CD4-positive, alpha-beta T cell treated with Interferon alpha-2 for 1 hour (primary cell): ENCODE data around the gene EDARADD.

Experiments
- DNase-seq, 2 donors: peaks; one replicate each; pipeline ENCODE4 v3.0.0-alpha.2; 2020 to 2022

The EDARADD gene

DNA sequence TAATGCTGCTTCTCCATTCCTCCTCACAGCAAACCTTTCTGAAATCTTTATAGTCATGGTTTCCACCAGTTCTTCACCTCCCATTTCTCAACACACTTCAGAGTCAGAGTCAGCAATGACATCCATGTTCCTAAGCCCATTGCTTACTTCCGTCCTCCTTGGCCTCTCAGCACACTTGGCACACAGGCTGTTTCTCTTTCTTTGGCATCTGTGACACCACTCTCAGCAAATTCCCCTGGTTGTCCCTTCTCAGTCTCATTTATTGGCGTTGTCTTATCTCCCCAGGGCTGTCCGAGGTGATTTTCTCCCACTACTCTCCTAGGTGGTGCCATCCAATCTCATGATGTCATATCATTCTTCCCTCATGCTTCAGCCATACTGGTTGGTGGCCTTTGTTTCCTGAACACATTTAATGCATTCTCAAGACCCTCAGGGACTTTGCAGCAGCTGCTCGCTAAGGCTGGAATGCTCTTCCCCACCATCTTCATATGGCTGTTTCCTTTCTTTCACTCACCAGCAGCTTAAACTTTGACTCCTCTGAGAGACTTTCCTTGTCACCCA, 126.4 kb downstream of the EDARADD start:
- DNase-seq = no peak

DNA sequence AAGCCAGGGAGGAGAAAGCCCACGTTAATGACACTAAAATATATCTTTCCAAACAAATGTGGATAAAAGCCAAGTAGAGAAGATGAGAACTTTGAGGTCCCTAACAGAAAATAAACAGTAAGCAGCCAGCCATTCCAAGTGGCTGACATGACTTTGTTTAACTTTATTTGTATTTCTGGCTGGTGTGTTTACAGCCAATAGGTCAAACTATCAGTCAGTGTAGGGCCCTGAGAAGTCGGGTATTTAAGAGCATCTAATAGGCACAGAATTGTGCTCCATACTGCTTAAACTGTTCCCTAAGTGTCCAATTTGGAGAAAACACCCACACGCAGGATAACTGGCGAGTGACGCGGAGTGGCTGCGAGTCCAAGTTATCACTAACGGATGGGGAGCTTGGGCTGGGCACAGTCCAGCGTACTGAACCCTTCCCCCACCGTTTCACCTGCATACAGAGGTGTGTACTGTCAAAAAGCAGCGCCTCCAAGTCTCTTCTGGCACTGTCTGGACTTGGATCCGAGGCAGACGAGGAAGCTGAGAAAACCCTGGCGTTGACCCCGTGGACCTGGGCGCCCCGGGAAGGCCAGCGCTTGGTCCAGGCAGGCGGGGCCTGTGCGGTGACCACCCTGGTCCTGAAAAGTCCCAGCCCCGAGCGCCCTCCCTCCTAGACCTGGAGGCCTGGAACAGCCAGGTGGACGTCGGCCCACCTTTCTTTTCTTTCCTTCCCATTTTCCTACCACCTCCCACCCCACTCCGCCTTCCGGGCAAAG, 129.0 kb downstream of the EDARADD start:
- peak in 1 of 2 donors; percentile 15 for DNase-seq

- peak; percentile 87 to 89 for DNase-seq
Observed at GRCh38 chr1:236523704-236524141, 129.6 kb downstream of the EDARADD start, which contains the start of gene LGALS8. Gene LGALS8 (plus strand): TSS chr1:236523982. CDS start chr1:236526071, 2,089 bp downstream.

GRCh38 chr1:236524142-236524894, 130.2 kb downstream of the EDARADD start:
- DNase-seq = peak; percentile 79 to 85

DNA sequence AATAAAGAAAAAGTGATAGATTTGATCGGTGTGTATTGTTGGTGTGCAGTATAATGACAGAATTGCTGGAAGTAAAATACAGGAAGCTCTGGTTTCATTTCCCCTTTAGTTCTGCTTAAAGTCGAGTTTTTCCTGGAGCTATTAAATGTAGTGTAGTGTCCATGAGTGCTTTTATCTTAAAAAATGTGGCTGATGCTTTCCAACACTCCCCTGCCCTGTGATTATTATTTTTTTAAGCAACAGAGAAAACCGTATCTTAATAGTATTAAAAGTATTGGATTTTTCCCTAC, 130.8 kb downstream of the EDARADD start:
- no peak for DNase-seq

GRCh38 chr1:236526079-236526478, 132.0 kb downstream of the EDARADD start:
- DNase-seq = no peak

GRCh38 chr1:236530286-236530685, 136.2 kb downstream of the EDARADD start:
- DNase-seq = no peak

- no peak for DNase-seq
Observed at GRCh38 chr1:236530959-236531358, 136.9 kb downstream of the EDARADD start.

DNA sequence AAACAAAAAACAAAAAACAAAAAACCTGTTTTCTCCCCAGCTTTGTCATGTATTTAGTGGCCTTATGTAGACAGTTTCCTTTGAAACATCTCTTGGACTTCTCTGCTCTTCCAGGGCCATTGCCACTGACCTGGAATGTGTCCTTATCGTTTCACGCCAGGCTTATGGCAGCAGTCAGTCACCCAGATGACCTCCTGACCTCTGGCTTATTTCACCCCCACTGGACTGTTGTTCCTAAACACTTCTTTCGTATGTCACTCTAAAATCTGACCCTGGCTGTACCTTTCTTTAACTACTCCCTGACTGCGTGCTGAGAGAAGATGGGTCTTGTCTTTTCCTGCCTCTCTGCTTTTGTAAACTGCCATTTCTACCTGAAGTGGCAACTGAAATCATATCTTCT, 138.8 kb downstream of the EDARADD start:
- no peak for DNase-seq

GRCh38 chr1:236534151-236534651, 140.1 kb downstream of the EDARADD start:
- no peak for DNase-seq
